Epithelial cell of proximal tubule (primary cell): ENCODE results near the gene OR4X1. TPM values are rescaled to one million over a fixed set of nuclear protein-coding genes. Genes with fewer than 3 reads are reported as not detected.
"Not testable (repeated sequence)": the region's sequence is repeated elsewhere in the genome, so short reads cannot be mapped to it uniquely, and the experiment has no call there.

ENCODE experiments used
- DNase-seq: peaks from one replicate; pipeline ENCODE4 v3.0.0-alpha.2; 2011; ENCODE audit warnings: low read depth
- H3K4me3 ChIP-seq: 2 replicates; pipeline ENCODE4 v1.5.1; 2011; ENCODE audit warnings: low read depth, mild to moderate bottlenecking, low read length
- total RNA-seq: library from RNA; depleted of rRNA; stranded (reverse); fragments of >200 nt; gene quantifications from 2 replicates; pipeline ENCODE4 v1.2.3, GENCODE V29; 2015
- TF ChIP-seq, protein P1 (sequence below): conservative IDR thresholded peaks from 2 replicates; pipeline ENCODE4 v1.5.1; 2012; ENCODE audit warnings: low read depth, mild to moderate bottlenecking, low read length

Gene OR4X1, protein sequence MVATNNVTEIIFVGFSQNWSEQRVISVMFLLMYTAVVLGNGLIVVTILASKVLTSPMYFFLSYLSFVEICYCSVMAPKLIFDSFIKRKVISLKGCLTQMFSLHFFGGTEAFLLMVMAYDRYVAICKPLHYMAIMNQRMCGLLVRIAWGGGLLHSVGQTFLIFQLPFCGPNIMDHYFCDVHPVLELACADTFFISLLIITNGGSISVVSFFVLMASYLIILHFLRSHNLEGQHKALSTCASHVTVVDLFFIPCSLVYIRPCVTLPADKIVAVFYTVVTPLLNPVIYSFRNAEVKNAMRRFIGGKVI
- total RNA-seq, result not detected in 2 replicates

DNA sequence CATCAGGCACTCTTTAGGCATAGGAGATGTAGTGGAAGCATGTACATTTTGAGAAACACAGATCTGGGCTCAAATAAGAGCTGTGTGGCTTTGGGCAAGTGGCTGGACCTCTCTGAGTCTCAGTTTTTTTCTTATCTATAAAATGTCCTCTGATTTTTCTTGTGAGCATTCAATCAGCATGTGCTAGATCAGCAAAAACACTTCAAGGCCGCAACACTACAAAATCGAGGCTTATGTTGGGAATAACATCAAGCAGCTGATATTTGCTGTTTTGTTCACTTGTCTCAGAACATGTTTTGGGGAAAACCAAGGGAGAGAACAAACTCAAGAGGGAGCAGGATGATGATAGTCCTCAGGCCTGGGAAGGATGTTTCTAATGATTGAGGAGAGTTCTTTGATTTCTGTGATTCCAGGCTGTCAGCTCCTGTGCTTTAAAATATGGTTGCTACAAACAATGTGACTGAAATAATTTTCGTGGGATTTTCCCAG, at the start of gene OR4X1:
OR4X1 (plus strand) TSS at position 439 of the 489 bp plus-strand sequence; CDS start at position 439, 0 bp downstream.
- no peak for DNase-seq
- no peak within 1 kb of the TSS for H3K4me3 ChIP-seq
- TF ChIP-seq, protein P1, sequence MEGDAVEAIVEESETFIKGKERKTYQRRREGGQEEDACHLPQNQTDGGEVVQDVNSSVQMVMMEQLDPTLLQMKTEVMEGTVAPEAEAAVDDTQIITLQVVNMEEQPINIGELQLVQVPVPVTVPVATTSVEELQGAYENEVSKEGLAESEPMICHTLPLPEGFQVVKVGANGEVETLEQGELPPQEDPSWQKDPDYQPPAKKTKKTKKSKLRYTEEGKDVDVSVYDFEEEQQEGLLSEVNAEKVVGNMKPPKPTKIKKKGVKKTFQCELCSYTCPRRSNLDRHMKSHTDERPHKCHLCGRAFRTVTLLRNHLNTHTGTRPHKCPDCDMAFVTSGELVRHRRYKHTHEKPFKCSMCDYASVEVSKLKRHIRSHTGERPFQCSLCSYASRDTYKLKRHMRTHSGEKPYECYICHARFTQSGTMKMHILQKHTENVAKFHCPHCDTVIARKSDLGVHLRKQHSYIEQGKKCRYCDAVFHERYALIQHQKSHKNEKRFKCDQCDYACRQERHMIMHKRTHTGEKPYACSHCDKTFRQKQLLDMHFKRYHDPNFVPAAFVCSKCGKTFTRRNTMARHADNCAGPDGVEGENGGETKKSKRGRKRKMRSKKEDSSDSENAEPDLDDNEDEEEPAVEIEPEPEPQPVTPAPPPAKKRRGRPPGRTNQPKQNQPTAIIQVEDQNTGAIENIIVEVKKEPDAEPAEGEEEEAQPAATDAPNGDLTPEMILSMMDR, result no peak

DNA sequence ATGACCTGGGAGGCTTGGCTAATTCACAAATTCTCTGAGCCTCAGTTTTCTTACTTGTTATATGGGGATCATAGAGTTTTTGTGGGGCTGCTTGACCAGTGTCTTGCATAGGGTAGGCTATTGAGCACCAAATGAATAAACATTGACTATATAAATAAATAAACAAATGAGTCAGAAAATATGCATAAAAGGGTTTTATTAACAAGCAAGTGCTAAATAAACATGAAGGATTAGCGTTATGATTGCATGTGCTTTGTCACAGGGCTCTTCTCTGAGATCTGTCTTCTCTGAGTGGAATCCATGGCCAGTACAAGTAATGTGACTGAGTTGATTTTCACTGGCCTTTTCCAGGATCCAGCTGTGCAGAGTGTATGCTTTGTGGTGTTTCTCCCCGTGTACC, 47.2 kb upstream of the OR4X1 start, which contains the start of gene OR4B1:
OR4B1 (plus strand) TSS at position 301 of the 400 bp plus-strand sequence; CDS start at position 301, 0 bp downstream.
- H3K4me3 ChIP-seq, result no peak within 1 kb of the TSS
- TF ChIP-seq, protein P1, result no peak
- DNase-seq, result no peak

DNA sequence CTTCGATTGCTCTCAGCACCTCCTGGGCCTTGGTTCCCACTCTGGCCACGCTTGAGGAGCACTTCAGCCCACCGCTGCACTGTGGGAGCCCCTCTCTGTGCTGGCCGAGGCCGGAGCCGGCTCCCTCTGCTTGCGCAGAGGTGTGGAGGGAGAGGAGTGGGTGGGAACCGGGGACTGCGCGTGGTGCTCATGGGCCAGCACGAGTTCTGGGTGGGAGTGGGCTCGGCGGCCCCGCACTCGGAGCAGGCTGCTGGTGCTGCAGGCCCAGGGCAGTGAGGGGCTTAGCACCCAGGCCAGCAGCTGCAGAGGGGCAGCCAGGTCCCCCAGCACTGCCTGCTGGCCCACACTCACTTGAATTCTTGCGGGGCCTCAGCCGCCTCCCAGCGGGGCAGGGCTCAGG, 34.9 kb upstream of the OR4X1 start:
- no peak for DNase-seq
- TF ChIP-seq, protein P1, result no peak
- no peak overlapping the region for H3K4me3 ChIP-seq

DNA sequence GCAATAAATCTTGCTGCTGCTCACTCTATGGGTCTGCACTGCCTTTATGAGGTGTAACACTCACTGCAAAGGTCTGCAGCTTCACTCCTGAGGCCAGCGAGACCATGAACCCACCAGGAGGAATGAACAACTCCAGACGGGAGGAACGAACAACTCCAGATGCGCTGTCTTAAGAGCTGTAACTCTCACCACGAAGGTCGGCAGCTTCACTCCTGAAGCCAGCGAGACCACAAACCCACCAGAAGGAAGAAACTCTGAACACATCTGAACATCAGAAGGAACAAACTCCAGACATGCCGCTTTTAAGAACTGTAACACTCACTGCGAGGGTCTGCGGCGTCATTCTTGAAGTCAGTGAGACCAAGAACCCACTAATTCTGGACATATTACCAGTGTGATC, 33.6 kb upstream of the OR4X1 start:
- H3K4me3 ChIP-seq, DNase-seq: not testable (repeated sequence)

DNA sequence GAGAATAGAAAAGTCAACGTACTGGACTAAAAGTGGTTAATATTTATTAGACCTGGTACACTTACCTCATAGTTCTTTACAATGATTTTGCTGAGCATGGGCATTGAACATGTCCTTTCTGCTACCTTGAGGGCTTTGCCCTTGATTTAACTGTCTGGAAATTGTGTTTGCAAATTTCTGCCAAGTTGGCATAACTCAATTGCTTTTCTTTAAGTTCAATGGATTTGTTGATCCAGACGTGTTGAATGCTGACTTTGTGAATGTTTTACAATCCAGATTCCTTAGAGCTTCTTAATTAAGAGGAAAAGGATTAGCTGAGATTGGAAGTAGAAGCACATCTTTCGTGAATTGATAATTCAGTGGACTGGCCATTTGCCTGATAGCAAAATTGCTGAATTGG, 25.9 kb upstream of the OR4X1 start:
- no peak overlapping the region for H3K4me3 ChIP-seq
- TF ChIP-seq, protein P1, result no peak
- no peak for DNase-seq

DNA sequence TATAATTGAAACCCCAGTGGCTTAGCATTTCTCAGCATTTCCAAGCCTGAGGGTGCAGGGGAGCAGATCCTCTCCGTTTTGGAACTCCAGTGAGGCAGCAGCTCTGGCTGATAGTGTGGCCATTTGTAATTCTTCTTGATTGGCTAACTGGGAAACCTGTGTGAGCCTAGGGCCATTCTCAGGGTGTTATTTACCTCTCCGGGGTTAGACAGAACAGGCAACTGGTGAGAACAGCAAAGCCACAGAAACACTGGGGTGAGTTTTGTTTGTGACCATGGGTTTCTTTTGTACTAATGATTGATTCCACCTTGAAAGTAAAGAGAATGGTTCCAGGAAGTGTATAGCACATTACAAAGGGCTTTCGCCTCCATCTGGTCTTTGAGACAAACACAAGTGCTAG, 21.2 kb upstream of the OR4X1 start:
- DNase-seq, result no peak
- H3K4me3 ChIP-seq, result no peak overlapping the region
- TF ChIP-seq, protein P1, result no peak

DNA sequence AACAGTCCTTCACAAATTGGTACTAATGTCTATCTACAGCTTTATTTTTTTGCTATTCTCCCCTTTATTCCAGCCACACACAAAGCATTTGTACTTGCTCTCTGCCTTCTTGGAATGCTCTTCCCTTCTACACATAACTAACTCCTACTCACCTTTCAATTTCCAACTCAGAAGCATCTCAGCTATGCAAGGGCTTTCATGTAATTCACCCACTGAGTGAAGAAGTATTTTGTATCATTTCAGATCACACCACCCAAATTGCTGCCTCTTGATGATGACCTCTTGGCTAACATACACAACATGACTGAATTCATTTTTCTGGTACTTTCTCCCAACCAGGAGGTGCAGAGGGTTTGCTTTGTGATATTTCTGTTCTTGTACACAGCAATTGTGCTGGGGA, 18.9 kb upstream of the OR4X1 start, which contains the start of gene OR4X2:
OR4X2 (plus strand) TSS at position 301 of the 400 bp plus-strand sequence; CDS start at position 301, 0 bp downstream.
- H3K4me3 ChIP-seq, result no peak within 1 kb of the TSS
- no peak for DNase-seq
- TF ChIP-seq, protein P1, result no peak
